Measurements from ENCODE around the gene PLSCR1.

PLSCR1 gene

GRCh38 chr3:146561463-146561862 lies 17.1 kb upstream of the PLSCR1 start:
- no peak overlapping the region for H3K27ac ChIP-seq (ENCODE audit: low read depth, low read length)
- TF ChIP-seq, protein P1, sequence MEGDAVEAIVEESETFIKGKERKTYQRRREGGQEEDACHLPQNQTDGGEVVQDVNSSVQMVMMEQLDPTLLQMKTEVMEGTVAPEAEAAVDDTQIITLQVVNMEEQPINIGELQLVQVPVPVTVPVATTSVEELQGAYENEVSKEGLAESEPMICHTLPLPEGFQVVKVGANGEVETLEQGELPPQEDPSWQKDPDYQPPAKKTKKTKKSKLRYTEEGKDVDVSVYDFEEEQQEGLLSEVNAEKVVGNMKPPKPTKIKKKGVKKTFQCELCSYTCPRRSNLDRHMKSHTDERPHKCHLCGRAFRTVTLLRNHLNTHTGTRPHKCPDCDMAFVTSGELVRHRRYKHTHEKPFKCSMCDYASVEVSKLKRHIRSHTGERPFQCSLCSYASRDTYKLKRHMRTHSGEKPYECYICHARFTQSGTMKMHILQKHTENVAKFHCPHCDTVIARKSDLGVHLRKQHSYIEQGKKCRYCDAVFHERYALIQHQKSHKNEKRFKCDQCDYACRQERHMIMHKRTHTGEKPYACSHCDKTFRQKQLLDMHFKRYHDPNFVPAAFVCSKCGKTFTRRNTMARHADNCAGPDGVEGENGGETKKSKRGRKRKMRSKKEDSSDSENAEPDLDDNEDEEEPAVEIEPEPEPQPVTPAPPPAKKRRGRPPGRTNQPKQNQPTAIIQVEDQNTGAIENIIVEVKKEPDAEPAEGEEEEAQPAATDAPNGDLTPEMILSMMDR (IDR thresholded peaks at IDR 0.05; ENCODE audit: low read depth, low read length, poor library complexity, severe bottlenecking) = no peak
- no peak for TF ChIP-seq EZH2phosphoT487 (IDR thresholded peaks at IDR 0.05; ENCODE audit: borderline replicate concordance, low read length)
- no peak overlapping the region for H3K4me2 ChIP-seq (ENCODE audit: low read length)
- no peaks in the 10 kb centered on the region for H3K9me2 ChIP-seq (replicated peaks; ENCODE audit: control insufficient read depth, low read length)
- H3K36me3 ChIP-seq (ENCODE audit: control insufficient read depth, low read length) = no peaks in the 10 kb centered on the region
- H3K9me3 ChIP-seq (ENCODE audit: control insufficient read depth, insufficient read depth, low read length) = no peaks in the 10 kb centered on the region
- no peaks in the 10 kb centered on the region for H3K4me1 ChIP-seq (ENCODE audit: control insufficient read depth, low read length)
- H4K20me1 ChIP-seq (ENCODE audit: control insufficient read depth, insufficient read depth, low read depth, low read length) = no peaks in the 10 kb centered on the region
- no peaks in the 10 kb centered on the region for H3K79me2 ChIP-seq (ENCODE audit: control insufficient read depth, low read length)
- no peaks in the 10 kb centered on the region for H3K27me3 ChIP-seq (ENCODE audit: control insufficient read depth, low read length)
- H3F3A ChIP-seq (ENCODE audit: control insufficient read depth, insufficient read depth) = no peaks in the 10 kb centered on the region
- H3K4me3 ChIP-seq (ENCODE audit: low read length) = no peak overlapping the region

DNA sequence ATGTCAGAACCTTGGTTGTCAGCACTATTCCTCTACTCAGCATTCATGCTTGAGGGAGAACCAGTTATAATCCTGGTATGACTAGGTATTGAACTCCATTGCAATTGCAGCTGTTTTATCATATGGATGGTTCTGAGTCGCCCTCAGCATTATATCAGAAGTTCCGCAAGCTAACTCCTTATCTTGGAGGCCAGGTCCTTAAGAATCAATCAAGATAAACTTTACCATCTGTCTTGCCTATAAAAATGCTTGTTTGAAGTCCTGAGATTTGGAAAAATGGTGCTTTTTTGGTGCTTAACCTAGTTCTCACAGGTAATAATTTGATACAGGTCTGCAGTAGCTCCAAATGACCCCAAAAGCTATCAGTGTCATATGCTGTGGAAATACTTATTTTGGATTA lies 16.3 kb upstream of the PLSCR1 start:
- no peak overlapping the region for H3K27ac ChIP-seq (ENCODE audit: low read depth, low read length)
- no peaks in the 10 kb centered on the region for H3K4me1 ChIP-seq (ENCODE audit: control insufficient read depth, low read length)
- no peak overlapping the region for H3K4me3 ChIP-seq (ENCODE audit: low read length)
- TF ChIP-seq, protein P1 (IDR thresholded peaks at IDR 0.05; ENCODE audit: low read depth, low read length, poor library complexity, severe bottlenecking) = no peak
- no peak for TF ChIP-seq EZH2phosphoT487 (IDR thresholded peaks at IDR 0.05; ENCODE audit: borderline replicate concordance, low read length)
- H3F3A ChIP-seq (ENCODE audit: control insufficient read depth, insufficient read depth) = no peaks in the 10 kb centered on the region
- H3K27me3 ChIP-seq (ENCODE audit: control insufficient read depth, low read length) = no peaks in the 10 kb centered on the region
- no peaks in the 10 kb centered on the region for H3K9me3 ChIP-seq (ENCODE audit: control insufficient read depth, insufficient read depth, low read length)
- H3K9me2 ChIP-seq (replicated peaks; ENCODE audit: control insufficient read depth, low read length) = no peaks in the 10 kb centered on the region
- H3K79me2 ChIP-seq (ENCODE audit: control insufficient read depth, low read length) = no peaks in the 10 kb centered on the region
- H3K4me2 ChIP-seq (ENCODE audit: low read length) = no peak overlapping the region
- H4K20me1 ChIP-seq (ENCODE audit: control insufficient read depth, insufficient read depth, low read depth, low read length) = no peaks in the 10 kb centered on the region
- no peaks in the 10 kb centered on the region for H3K36me3 ChIP-seq (ENCODE audit: control insufficient read depth, low read length)

DNA sequence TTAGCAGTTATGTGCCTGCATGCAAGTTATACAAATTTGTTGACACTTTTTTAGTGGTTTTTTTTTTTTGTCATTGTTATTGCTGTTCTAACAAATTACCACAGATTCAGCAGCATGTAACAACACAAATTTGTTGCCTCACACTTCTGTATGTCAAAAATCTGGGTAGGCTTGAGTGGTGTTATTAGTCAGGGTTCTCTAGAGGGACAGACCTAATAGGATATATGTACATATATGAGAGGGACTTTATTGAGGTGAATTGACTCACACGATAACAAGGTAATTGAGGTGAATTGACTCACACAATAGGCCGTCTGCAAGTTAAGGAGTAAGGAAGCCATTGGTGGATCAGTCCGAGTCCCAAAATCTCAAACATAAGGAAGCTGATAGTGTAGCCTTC lies 15.0 kb upstream of the PLSCR1 start:
- no peak for TF ChIP-seq EZH2phosphoT487 (IDR thresholded peaks at IDR 0.05; ENCODE audit: borderline replicate concordance, low read length)
- TF ChIP-seq, protein P1 (IDR thresholded peaks at IDR 0.05; ENCODE audit: low read depth, low read length, poor library complexity, severe bottlenecking) = no peak
- Histone ChIP-seq H3K9me2 (replicated peaks; ENCODE audit: control insufficient read depth, low read length) (no peaks in the 10 kb centered on the region), H3K27me3 (ENCODE audit: control insufficient read depth, low read length) (no peaks in the 10 kb centered on the region), H3K27ac (ENCODE audit: low read depth, low read length) (no peak overlapping the region), H3K79me2 (ENCODE audit: control insufficient read depth, low read length) (no peaks in the 10 kb centered on the region), H3F3A (ENCODE audit: control insufficient read depth, insufficient read depth) (no peaks in the 10 kb centered on the region), H3K4me2 (ENCODE audit: low read length) (no peak overlapping the region), H4K20me1 (ENCODE audit: control insufficient read depth, insufficient read depth, low read depth, low read length) (no peaks in the 10 kb centered on the region), H3K9me3 (ENCODE audit: control insufficient read depth, insufficient read depth, low read length) (no peaks in the 10 kb centered on the region), H3K4me3 (ENCODE audit: low read length) (no peak overlapping the region), H3K36me3 (ENCODE audit: control insufficient read depth, low read length) (no peaks in the 10 kb centered on the region), H3K4me1 (ENCODE audit: control insufficient read depth, low read length) (no peaks in the 10 kb centered on the region)

GRCh38 chr3:146558781-146559180 lies 14.4 kb upstream of the PLSCR1 start:
- Histone ChIP-seq H3K9me2 (replicated peaks; ENCODE audit: control insufficient read depth, low read length) (no peaks in the 10 kb centered on the region), H3K4me3 (ENCODE audit: low read length) (no peak overlapping the region), H3K4me1 (ENCODE audit: control insufficient read depth, low read length) (no peaks in the 10 kb centered on the region), H3F3A (ENCODE audit: control insufficient read depth, insufficient read depth) (no peaks in the 10 kb centered on the region), H3K27me3 (ENCODE audit: control insufficient read depth, low read length) (no peaks in the 10 kb centered on the region), H3K36me3 (ENCODE audit: control insufficient read depth, low read length) (no peaks in the 10 kb centered on the region), H4K20me1 (ENCODE audit: control insufficient read depth, insufficient read depth, low read depth, low read length) (no peaks in the 10 kb centered on the region), H3K4me2 (ENCODE audit: low read length) (no peak overlapping the region), H3K79me2 (ENCODE audit: control insufficient read depth, low read length) (no peaks in the 10 kb centered on the region), H3K9me3 (ENCODE audit: control insufficient read depth, insufficient read depth, low read length) (no peaks in the 10 kb centered on the region), H3K27ac (ENCODE audit: low read depth, low read length) (no peak overlapping the region)
- TF ChIP-seq EZH2phosphoT487 (IDR thresholded peaks at IDR 0.05; ENCODE audit: borderline replicate concordance, low read length) = no peak
- TF ChIP-seq, protein P1 (IDR thresholded peaks at IDR 0.05; ENCODE audit: low read depth, low read length, poor library complexity, severe bottlenecking) = no peak
